ENCODE data around the gene SPAG4.

Gene SPAG4

DNA sequence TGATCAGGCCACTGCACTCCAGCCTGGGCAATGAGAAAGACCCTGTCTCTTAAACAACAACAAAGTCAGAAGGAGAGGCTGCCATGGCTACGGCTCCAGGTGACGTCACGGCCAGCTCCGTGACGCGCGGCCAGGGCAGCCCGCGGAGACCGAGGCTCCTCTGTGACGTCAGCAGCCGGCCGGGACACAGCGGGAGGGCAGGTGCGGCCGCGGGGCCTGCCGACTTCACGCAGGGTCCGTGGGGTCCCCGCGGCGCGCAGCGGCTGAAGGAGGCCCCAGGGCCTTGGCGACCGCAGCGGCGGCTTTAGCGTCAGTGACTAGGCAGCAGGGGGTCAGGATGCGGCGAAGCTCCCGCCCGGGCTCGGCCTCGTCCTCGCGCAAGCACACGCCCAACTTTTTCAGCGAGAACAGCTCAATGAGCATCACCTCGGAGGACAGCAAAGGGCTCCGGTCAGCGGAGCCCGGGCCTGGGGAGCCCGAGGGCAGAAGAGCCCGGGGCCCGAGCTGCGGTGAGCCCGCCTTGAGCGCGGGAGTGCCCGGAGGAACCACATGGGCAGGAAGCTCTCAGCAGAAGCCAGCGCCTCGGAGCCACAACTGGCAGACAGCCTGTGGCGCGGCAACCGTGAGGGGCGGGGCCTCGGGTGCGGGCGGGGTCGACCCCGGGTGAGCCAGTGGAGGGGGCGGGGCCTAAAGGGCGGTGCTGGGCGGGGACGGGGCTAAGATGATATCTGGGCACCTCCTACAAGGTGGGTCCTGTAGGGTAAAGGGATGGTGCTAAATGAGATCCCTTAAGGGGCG, at the start of gene SPAG4:
Gene SPAG4, plus strand, starts transcription at position 163 of the 798 bp plus-strand sequence. Its CDS starts 175 bp downstream, at position 338.
- no peaks in the 10 kb centered on the region for H3K9me3 ChIP-seq (ENCODE audit: low read length)
- peak within 1 kb of the TSS; percentile 61 to 72 for H3K4me3 ChIP-seq (ENCODE audit: low read depth in 1 of 2, low read length in 2 of 2)
- H3K9ac ChIP-seq (ENCODE audit: low read length) = peak within 1 kb of the TSS; percentile 33
- peaks cover 19% of the 10 kb centered on the region for H3K4me1 ChIP-seq (ENCODE audit: insufficient read depth, low read length)
- peaks cover 1% of the 10 kb centered on the region for H3K36me3 ChIP-seq (ENCODE audit: insufficient read depth, low read length)
- peak within 1 kb of the TSS; percentile 91 for H3K27ac ChIP-seq (ENCODE audit: low read depth, low read length)
- no peaks in the 10 kb centered on the region for H3K27me3 ChIP-seq (ENCODE audit: control insufficient read depth in 1 of 2, insufficient read depth in 2 of 2, low read length in 2 of 2)

DNA sequence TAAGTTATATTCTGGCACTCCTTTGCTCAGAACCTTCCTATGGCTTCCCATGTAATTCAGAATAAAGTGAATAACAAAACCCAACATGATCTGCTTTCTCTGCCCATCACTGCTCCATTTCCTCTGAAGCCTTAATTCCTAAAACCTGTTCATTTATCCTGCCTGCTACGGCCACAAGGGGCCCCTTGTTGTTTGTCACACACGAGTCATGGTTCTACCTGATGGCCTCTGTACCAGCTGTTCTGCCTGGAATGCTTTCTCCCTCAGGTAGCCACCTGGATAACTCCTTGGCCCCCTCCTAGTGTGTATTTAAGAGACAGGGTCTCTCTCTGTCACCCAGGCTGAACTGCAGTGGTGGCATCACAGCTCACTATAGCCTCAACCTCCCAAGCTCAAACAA, 47.0 kb upstream of the SPAG4 start:
- Histone ChIP-seq H3K9me3 (ENCODE audit: low read length) (no peaks in the 10 kb centered on the region), H3K36me3 (ENCODE audit: insufficient read depth, low read length) (no peaks in the 10 kb centered on the region), H3K4me3 (ENCODE audit: low read depth in 1 of 2, low read length in 2 of 2) (no peak overlapping the region), H3K4me1 (ENCODE audit: insufficient read depth, low read length) (no peaks in the 10 kb centered on the region), H3K27me3 (ENCODE audit: control insufficient read depth in 1 of 2, insufficient read depth in 2 of 2, low read length in 2 of 2) (no peaks in the 10 kb centered on the region), H3K27ac (ENCODE audit: low read depth, low read length) (no peak overlapping the region), H3K9ac (ENCODE audit: low read length) (no peak overlapping the region)

- H3K27me3 ChIP-seq (ENCODE audit: control insufficient read depth in 1 of 2, insufficient read depth in 2 of 2, low read length in 2 of 2) = no peaks in the 10 kb centered on the region
Observed at GRCh38 chr20:35571555-35571954, 44.1 kb upstream of the SPAG4 start.

GRCh38 chr20:35572838-35573237, 42.8 kb upstream of the SPAG4 start:
- H3K36me3 ChIP-seq (ENCODE audit: insufficient read depth, low read length) = no peaks in the 10 kb centered on the region
- H3K9me3 ChIP-seq (ENCODE audit: low read length) = no peaks in the 10 kb centered on the region
- H3K9ac ChIP-seq (ENCODE audit: low read length) = no peak overlapping the region
- no peaks in the 10 kb centered on the region for H3K27me3 ChIP-seq (ENCODE audit: control insufficient read depth in 1 of 2, insufficient read depth in 2 of 2, low read length in 2 of 2)
- no peak overlapping the region for H3K27ac ChIP-seq (ENCODE audit: low read depth, low read length)
- H3K4me1 ChIP-seq (ENCODE audit: insufficient read depth, low read length) = no peaks in the 10 kb centered on the region
- no peak overlapping the region for H3K4me3 ChIP-seq (ENCODE audit: low read depth in 1 of 2, low read length in 2 of 2)

More at GRCh38 chr20:35571555-35571954, 44.1 kb upstream of the SPAG4 start:
- no peaks in the 10 kb centered on the region for H3K4me1 ChIP-seq (ENCODE audit: insufficient read depth, low read length)
- no peak overlapping the region for H3K9ac ChIP-seq (ENCODE audit: low read length)
- H3K9me3 ChIP-seq (ENCODE audit: low read length) = no peaks in the 10 kb centered on the region
- no peaks in the 10 kb centered on the region for H3K36me3 ChIP-seq (ENCODE audit: insufficient read depth, low read length)
- no peak overlapping the region for H3K27ac ChIP-seq (ENCODE audit: low read depth, low read length)
- H3K4me3 ChIP-seq (ENCODE audit: low read depth in 1 of 2, low read length in 2 of 2) = no peak overlapping the region

GRCh38 chr20:35575958-35576357, 39.7 kb upstream of the SPAG4 start:
- Histone ChIP-seq H3K36me3 (ENCODE audit: insufficient read depth, low read length) (no peaks in the 10 kb centered on the region), H3K9ac (ENCODE audit: low read length) (no peak overlapping the region)

GRCh38 chr20:35576816-35577215, 38.8 kb upstream of the SPAG4 start:
- H3K9me3 ChIP-seq (ENCODE audit: low read length) = no peaks in the 10 kb centered on the region
- no peak overlapping the region for H3K9ac ChIP-seq (ENCODE audit: low read length)
- H3K4me1 ChIP-seq (ENCODE audit: insufficient read depth, low read length) = no peaks in the 10 kb centered on the region
- H3K4me3 ChIP-seq (ENCODE audit: low read depth in 1 of 2, low read length in 2 of 2) = no peak overlapping the region
- H3K27ac ChIP-seq (ENCODE audit: low read depth, low read length) = no peak overlapping the region
- H3K27me3 ChIP-seq (ENCODE audit: control insufficient read depth in 1 of 2, insufficient read depth in 2 of 2, low read length in 2 of 2) = no peaks in the 10 kb centered on the region
- no peaks in the 10 kb centered on the region for H3K36me3 ChIP-seq (ENCODE audit: insufficient read depth, low read length)

More at GRCh38 chr20:35575958-35576357, 39.7 kb upstream of the SPAG4 start:
- Histone ChIP-seq H3K27ac (ENCODE audit: low read depth, low read length) (no peak overlapping the region), H3K4me1 (ENCODE audit: insufficient read depth, low read length) (no peaks in the 10 kb centered on the region), H3K27me3 (ENCODE audit: control insufficient read depth in 1 of 2, insufficient read depth in 2 of 2, low read length in 2 of 2) (no peaks in the 10 kb centered on the region), H3K4me3 (ENCODE audit: low read depth in 1 of 2, low read length in 2 of 2) (no peak overlapping the region), H3K9me3 (ENCODE audit: low read length) (no peaks in the 10 kb centered on the region)

- Histone ChIP-seq H3K36me3 (ENCODE audit: insufficient read depth, low read length) (no peaks in the 10 kb centered on the region), H3K9me3 (ENCODE audit: low read length) (no peaks in the 10 kb centered on the region), H3K27ac (ENCODE audit: low read depth, low read length) (no peak overlapping the region), H3K9ac (ENCODE audit: low read length) (no peak overlapping the region), H3K4me1 (ENCODE audit: insufficient read depth, low read length) (no peaks in the 10 kb centered on the region), H3K4me3 (ENCODE audit: low read depth in 1 of 2, low read length in 2 of 2) (no peak overlapping the region), H3K27me3 (ENCODE audit: control insufficient read depth in 1 of 2, insufficient read depth in 2 of 2, low read length in 2 of 2) (no peaks in the 10 kb centered on the region)
Observed at GRCh38 chr20:35578469-35578868, 37.2 kb upstream of the SPAG4 start.

GRCh38 chr20:35579196-35579595, 36.4 kb upstream of the SPAG4 start:
- H3K4me1 ChIP-seq (ENCODE audit: insufficient read depth, low read length) = no peaks in the 10 kb centered on the region
- no peaks in the 10 kb centered on the region for H3K27me3 ChIP-seq (ENCODE audit: control insufficient read depth in 1 of 2, insufficient read depth in 2 of 2, low read length in 2 of 2)
- no peaks in the 10 kb centered on the region for H3K9me3 ChIP-seq (ENCODE audit: low read length)
- no peaks in the 10 kb centered on the region for H3K36me3 ChIP-seq (ENCODE audit: insufficient read depth, low read length)
- no peak overlapping the region for H3K27ac ChIP-seq (ENCODE audit: low read depth, low read length)
- no peak overlapping the region for H3K4me3 ChIP-seq (ENCODE audit: low read depth in 1 of 2, low read length in 2 of 2)
- no peak overlapping the region for H3K9ac ChIP-seq (ENCODE audit: low read length)

DNA sequence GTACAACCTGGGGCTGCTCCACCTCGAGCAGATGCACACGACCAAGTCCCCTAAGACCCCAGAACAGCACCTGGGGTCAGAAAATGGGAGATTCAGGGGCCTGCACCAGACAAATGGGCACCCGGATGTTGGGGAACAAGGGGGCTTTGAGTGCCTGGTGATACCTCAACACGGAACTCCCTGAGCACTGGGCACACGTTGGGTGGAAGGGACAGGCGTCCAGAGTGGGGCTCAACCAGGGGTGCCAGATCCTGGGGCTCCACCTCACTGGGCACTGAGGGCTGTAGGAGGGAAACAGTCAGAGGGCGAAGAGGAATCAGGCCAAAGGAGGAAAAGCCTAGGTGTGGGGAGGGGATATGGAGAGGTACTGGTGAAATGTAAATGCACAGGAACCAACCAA, 33.5 kb upstream of the SPAG4 start:
- Histone ChIP-seq H3K4me1 (ENCODE audit: insufficient read depth, low read length) (no peaks in the 10 kb centered on the region), H3K9me3 (ENCODE audit: low read length) (no peaks in the 10 kb centered on the region)

GRCh38 chr20:35582741-35583404, 32.8 kb upstream of the SPAG4 start:
- Histone ChIP-seq H3K4me3 (ENCODE audit: low read depth in 1 of 2, low read length in 2 of 2) (no peak overlapping the region), H3K27ac (ENCODE audit: low read depth, low read length) (no peak overlapping the region), H3K36me3 (ENCODE audit: insufficient read depth, low read length) (no peaks in the 10 kb centered on the region), H3K9ac (ENCODE audit: low read length) (no peak overlapping the region), H3K27me3 (ENCODE audit: control insufficient read depth in 1 of 2, insufficient read depth in 2 of 2, low read length in 2 of 2) (no peaks in the 10 kb centered on the region), H3K4me1 (ENCODE audit: insufficient read depth, low read length) (no peaks in the 10 kb centered on the region), H3K9me3 (ENCODE audit: low read length) (no peaks in the 10 kb centered on the region)

More for the DNA sequence above, 33.5 kb upstream of the SPAG4 start:
- no peak overlapping the region for H3K9ac ChIP-seq (ENCODE audit: low read length)
- no peaks in the 10 kb centered on the region for H3K27me3 ChIP-seq (ENCODE audit: control insufficient read depth in 1 of 2, insufficient read depth in 2 of 2, low read length in 2 of 2)
- H3K36me3 ChIP-seq (ENCODE audit: insufficient read depth, low read length) = no peaks in the 10 kb centered on the region
- no peak overlapping the region for H3K4me3 ChIP-seq (ENCODE audit: low read depth in 1 of 2, low read length in 2 of 2)
- H3K27ac ChIP-seq (ENCODE audit: low read depth, low read length) = no peak overlapping the region

GRCh38 chr20:35583636-35584560, 31.7 kb upstream of the SPAG4 start:
- no peak overlapping the region for H3K4me3 ChIP-seq (ENCODE audit: low read depth in 1 of 2, low read length in 2 of 2)
- no peaks in the 10 kb centered on the region for H3K9me3 ChIP-seq (ENCODE audit: low read length)
- no peaks in the 10 kb centered on the region for H3K36me3 ChIP-seq (ENCODE audit: insufficient read depth, low read length)
- no peaks in the 10 kb centered on the region for H3K4me1 ChIP-seq (ENCODE audit: insufficient read depth, low read length)
- H3K27me3 ChIP-seq (ENCODE audit: control insufficient read depth in 1 of 2, insufficient read depth in 2 of 2, low read length in 2 of 2) = no peaks in the 10 kb centered on the region
- no peak overlapping the region for H3K27ac ChIP-seq (ENCODE audit: low read depth, low read length)
- H3K9ac ChIP-seq (ENCODE audit: low read length) = no peak overlapping the region
